Tibial nerve (tissue), 3 donors: ENCODE data around the gene MME.

Source experiments
- CTCF ChIP-seq, 5 experiments: fragments of 200-600 bp in 3 of 5; fragments of 450-650 bp in 2 of 5; sonication (generic) in 3 of 5; IDR thresholded peaks; one replicate each; pipeline ENCODE4 v1.5.1; 2016 to 2019; ENCODE audit warnings: antibody characterized with exemption in 5 of 5, mild to moderate bottlenecking in 3 of 5, moderate library complexity in 2 of 5
- POLR2A ChIP-seq, 2 donors: fragments of 450-650 bp; IDR thresholded peaks; one replicate each; pipeline ENCODE4 v1.6.1; 2017; ENCODE audit warnings: antibody characterized with exemption in 2 of 2, mild to moderate bottlenecking in 2 of 2, moderate library complexity in 2 of 2

- TF ChIP-seq CTCF (IDR thresholded peaks at IDR 0.05) (no peak), POLR2A (IDR thresholded peaks at IDR 0.05) (no peak)
Measured at GRCh38 chr3:155112661-155113389, 32.7 kb downstream of the MME start.
